Measurements from ENCODE around the gene SH3RF3.

Gene SH3RF3

DNA sequence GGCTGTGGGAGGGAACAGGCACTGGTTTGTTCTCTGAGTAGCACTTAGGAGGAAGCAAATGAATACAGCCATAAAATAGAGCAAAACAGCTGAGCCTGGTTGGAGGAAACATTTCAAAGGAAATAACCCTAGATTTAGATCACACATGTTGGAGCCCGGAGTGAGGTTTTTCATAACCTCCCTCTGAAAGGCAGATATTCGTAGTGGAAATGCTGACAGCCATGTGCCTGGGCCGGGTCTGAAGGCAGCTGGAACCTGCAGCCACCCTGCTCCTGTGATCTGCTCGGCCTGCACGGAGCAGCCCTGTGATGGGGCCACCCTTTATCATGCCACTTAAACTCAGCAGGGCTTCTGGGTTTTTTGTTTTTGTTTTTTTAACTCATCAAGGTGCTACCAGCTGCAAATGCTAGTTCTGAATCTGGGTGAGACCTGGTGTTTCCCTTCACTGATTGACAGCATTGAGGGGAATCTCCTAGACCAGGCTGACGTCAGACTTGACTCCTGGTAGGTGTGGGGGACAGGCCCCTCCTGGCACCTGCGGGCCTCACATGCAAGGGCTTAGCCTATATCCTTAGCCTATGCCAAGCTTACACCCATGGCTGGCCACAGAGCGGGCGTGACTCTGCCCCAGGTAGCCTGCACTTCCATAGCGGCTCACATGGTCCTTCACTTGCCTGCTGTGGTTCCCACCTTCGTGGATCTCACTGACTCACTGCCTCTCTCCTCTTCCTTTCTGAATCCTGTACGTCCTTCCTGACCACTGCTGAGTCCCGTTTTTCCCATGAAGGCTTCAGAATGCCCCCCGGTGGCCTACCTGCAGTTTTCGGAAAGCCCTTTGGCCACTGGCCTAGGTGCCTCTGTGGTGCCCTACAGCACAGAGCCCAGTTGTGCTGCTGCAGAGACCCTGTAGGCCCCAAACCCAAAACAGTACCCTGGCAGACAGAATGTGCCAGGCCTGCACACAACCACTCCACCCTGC is 267.5 kb downstream of the SH3RF3 start:
- DNase-seq (ENCODE audit: low spot score) = no peak

DNA sequence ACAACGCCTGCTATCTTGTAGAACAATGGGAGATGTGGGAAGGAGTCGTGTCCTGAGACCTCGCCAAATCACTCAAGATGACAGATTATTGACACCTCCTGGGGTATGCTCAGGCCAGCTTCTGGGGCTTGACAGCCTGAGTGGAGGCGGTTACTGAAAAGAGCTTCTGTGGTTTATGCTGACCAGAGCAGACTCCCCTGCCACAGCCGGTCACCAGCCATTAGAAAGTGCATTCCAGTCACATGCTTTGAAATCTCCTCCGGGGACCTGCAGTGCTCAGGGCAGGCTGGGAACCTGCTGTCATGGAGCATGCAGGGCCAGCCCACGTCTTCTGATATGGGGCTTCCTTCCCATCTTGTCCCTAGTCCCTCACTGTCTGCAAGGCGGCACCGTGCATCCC is 268.9 kb downstream of the SH3RF3 start:
- no peak for DNase-seq (ENCODE audit: low spot score)

DNA sequence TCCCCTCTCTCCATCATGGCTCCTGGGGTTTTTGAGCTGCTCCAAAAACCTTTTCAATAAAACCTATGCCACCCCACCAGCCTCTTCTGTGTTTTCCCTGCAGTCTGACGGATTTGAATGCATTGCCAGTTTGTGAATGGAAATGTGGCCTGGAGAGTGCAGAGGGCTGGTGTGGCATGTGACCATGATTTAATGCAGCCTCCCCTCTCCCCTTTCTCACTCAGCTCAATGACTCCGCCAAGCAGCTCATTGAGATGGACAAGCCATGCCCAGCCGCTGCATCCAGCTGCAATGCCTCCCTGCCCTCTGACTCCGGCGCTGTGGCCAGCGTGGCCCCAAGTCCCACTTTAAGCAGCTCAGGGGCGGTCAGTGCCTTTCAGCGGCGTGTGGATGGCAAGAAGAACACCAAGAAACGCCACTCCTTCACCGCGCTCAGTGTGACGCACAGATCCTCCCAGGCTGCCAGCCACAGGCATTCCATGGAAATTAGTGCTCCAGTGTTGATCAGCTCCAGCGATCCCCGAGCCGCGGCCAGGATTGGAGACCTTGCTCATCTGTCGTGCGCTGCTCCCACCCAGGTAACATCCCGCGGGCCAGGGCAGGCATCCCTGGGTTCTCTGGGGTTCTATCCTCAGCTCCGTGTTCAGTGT is 269.5 kb downstream of the SH3RF3 start:
- DNase-seq (ENCODE audit: low spot score) = no peak

DNA sequence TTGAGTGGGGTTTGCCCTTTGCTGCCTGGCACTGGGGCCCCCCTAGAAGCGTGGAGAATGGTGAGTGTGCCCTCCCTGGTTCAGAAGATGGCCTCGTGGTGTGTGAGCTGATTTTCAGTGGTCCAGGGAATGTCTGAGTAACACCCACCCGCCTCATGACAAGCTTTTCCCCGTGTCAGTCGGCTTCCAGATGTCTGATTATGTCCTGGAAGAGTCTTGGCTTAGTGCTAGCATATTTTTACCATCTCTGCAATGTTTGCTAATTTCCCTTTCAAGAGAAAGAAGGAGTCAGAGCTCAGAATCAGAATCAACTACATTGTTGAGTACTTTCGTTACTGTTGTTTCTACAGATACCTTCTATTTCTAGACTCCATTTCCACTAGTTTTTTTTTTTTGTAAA is 270.1 kb downstream of the SH3RF3 start:
- no peak for DNase-seq (ENCODE audit: low spot score)

DNA sequence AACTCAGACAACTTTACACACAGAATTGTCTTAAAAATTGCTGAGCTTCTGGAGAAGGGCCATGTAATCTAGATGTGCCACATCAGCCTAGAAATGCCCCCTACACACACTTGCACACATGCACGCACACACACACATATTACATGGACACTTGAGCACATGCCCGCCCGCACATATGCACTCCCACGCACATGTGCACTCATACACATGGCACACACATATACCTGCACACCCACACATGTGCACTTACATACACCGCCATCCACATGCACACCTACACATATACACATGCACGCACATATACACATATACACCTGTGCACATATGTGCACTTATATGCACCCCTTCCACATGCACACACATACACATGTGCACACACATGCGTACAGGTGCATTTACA is 271.1 kb downstream of the SH3RF3 start:
- no peak for DNase-seq (ENCODE audit: low spot score)

DNA sequence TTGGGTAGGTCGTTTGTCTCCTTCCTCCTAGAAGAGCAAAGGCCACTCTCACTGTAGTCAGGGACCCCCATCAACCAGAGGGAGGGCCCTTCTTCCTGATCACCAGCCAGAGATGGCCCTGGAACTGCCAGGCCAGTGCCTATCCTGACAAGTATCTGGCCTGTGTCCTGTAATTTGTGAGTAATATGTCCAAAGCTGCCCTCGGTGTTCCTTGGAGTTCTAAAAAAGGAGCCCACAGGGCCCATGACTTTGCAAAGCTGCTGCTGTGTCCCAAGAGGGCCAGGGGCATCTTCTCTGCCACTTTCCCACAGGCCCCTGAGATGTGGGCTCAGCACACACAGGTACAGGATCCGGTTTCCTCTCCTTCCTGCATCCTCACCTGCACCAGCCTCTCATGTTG is 272.4 kb downstream of the SH3RF3 start:
- no peak for DNase-seq (ENCODE audit: low spot score)

DNA sequence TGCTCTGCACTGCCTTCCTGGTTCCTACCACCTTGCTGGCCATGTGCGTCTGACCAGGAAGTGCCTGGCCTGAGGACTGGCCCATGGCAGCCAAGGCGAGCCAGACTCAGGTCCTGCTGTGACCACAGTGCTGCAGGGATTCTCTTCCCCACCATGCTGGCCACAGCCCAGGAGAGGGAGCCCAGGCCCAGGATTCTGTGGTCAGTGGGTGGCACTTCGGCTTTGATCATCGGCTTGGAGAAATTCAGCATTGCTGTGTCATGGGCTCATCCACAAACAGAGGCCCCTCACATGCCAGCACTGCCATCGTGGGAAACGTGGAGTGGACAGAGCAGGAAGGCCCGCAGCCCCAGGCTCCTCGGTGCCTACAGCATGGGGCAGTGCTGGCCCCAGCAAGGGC is 273.2 kb downstream of the SH3RF3 start:
- no peak for DNase-seq (ENCODE audit: low spot score)

DNA sequence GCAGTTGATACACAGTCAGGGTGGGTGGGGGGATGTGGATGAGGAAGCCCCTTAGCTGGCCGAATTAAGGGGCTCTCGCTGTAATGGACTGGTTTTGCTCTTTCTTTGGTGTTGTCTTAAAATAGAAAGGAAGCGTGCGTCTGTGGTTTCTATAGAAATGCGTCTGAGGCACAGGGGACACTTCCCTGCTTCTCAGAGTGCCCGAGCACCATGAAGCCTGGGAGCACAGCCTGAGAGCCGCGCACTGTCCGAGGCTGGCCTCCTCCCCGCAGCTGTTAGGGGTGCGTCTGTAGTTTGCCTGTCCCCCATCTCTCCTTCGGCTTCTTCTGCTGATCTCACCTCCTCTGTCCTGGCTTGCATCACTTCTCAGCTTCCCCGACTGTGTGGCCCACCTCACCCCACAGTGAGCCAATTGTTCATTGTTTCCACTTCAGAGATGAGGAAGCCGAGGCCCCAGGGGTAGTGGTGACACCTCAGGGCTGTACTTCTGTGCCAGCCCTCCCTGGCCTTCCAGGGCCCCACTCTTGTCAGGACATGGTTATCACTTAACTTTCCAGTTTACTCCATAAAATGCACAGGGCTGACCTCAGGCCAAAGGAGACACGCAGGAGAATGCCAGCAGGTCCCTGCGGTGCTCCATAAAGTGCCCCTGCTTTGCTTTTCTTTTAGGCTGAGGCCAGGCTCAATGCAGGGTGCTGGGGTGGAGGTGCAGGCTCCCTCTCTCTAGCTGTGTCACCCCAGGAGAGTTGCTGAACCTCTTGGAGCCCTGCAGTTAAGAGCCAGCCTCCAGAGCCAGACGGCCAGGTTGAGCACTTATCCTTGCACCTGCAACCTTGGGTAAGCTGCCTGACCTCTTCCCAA is 274.2 kb downstream of the SH3RF3 start:
- no peak for DNase-seq (ENCODE audit: low spot score)

DNA sequence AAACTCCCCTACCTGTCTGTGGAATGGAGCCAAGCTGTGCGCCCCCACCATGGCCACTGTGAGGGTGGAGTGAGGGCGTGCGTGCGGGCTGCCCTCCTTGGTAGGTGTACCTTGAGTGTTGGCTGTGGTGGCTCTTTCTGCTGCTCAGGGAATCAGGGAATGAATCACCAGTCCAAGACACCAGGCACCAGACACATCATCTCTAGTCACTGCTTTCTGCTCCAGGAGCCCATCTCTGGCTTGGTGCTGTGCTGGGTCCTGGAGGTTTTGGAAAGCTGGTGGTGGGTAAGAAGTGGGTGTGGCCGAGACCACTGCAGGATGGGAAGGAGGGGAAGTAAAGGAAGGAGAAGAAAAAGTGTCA is 274.8 kb downstream of the SH3RF3 start:
- no peak for DNase-seq (ENCODE audit: low spot score)

DNA sequence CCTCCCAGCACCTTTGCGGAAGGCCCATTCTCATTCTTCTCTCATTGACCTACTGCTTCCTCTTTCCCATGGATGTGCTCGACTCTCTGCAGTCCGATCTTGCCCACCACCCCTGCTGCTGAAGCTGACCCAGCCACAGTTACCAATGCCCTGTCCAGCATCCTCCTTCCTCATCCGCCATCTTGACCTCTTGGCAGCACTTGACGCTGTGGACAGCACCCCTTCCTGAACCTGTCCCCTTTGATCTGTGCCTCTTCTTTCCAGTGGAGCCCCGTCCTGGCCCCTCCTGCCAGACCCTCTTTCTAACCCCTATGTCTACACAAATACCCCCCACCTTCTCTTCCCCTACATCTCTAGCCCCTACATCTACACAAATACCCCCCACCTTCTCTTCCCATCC is 275.7 kb downstream of the SH3RF3 start:
- DNase-seq (ENCODE audit: low spot score) = no peak

DNA sequence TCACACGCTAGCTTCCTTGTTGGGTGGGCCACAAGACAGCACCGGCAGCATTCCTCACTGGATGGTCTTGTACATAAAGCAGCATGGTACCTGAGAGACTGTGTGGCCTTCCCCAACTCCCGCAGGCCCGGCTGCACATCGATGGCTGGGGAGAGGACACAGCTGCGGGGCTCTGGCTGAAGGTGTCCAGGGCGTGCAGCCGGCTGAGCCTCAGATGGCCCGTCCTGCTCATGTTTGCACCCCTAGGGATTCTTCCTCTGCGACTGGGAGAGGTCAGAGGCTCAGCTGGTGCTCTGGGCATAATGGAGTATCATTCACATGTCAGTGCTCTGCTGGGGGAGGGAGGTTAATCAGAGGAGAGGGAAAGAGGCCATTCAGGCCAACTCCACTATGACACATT is 276.9 kb downstream of the SH3RF3 start:
- DNase-seq (ENCODE audit: low spot score) = no peak

DNA sequence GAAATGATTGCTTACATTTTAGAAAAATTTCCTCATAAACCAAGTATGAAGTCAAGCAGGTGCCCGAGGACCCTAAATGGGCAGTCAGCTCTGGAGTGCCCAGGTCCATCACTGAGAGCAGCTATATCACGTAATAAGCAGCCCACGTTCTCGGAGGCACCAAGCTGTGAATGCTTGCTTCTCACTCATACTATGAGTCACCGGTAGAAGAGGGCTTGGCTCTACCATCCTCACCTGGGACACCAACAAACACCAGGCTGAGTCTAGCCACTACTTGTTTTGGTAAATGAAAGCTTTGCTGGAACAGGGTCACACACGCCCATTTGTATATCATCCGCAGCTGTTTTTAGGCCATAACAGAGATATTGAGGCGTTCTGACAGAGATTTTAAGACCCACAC is 277.3 kb downstream of the SH3RF3 start:
- DNase-seq (ENCODE audit: low spot score) = no peak

DNA sequence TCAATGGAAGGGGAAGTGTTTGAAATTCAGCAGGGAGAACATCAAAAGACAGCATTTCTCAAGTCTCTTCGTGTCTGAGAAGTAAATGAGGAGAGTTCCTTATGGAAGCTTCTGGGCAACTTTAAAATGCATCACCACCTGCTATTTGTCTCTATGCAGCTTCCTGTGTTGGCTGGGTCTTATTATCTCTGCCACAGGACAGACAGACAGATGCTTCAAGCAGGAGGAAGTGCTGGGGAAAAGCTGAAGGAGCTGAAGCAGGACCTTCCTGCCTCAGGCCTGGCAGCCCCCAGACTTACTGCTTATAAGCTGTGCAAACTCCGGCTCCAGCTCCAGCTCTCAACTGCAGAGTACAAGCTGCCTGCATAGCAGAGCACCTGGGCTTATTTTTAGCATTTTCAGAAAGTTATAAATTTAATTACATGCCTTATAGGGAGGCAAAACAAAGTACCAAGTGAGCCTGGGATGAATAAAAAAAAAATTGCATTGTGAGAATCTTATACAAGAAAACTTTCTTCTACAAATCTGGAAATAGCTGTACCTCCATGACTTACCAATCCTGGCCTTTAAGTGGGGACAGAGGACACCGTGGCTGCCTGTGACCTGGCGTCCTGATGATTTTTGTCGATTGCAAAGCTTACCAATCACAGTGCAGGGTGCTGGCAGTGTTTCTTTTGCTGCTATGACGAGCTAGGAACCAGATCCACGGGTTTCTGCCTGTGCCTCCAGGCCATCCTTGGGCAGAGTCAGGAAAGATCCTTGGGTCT is 278.5 kb downstream of the SH3RF3 start:
- DNase-seq (ENCODE audit: low spot score) = no peak

DNA sequence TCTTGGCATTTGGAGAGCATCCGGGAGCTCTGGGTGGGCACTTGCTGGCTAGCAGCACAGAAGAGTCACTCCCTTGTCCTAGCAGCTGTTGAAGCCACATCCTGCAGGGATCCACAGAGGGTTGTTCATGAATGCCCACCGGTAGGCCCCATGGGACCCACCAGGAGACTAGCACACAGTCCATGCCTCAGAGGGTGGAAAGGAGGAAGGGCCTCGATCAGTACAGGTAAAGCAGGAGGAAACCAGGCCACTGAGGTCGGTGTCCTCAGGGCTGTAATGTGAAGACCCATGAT is 279.0 kb downstream of the SH3RF3 start:
- no peak for DNase-seq (ENCODE audit: low spot score)

DNA sequence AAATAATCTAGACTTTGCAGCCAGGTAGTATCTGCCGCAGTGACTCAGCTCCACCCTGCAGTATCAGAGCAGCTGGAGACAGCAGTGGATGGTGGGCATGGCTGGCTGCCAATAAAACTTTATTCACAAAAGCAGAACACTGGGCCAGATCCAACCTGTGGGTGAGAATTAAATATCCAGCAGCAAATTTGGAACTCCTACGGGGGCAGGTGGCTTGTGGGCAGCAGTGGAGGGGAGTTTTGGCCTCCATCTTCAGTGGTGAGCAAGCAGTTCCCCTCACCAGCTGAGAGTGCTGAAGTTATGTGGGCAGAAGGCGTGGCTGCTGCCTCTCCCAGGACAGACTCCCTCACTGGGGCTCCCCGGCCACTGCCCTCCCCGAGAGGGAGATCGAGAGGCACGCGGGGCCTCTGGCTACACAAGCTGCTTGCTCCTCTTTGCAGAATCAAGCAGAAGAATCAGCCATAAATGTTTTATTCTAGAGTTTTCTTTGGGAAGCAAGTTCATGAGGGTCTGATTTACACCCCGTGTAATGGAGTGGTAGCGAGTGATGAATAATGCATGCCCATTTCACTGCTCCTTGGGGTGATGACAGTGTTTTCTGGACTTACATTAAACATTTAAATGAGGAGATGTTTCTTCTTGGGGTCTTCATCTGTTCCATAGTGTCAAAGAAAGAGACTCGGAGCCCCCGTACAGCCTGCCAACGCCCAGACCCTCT is 280.5 kb downstream of the SH3RF3 start:
- no peak for DNase-seq (ENCODE audit: low spot score)

DNA sequence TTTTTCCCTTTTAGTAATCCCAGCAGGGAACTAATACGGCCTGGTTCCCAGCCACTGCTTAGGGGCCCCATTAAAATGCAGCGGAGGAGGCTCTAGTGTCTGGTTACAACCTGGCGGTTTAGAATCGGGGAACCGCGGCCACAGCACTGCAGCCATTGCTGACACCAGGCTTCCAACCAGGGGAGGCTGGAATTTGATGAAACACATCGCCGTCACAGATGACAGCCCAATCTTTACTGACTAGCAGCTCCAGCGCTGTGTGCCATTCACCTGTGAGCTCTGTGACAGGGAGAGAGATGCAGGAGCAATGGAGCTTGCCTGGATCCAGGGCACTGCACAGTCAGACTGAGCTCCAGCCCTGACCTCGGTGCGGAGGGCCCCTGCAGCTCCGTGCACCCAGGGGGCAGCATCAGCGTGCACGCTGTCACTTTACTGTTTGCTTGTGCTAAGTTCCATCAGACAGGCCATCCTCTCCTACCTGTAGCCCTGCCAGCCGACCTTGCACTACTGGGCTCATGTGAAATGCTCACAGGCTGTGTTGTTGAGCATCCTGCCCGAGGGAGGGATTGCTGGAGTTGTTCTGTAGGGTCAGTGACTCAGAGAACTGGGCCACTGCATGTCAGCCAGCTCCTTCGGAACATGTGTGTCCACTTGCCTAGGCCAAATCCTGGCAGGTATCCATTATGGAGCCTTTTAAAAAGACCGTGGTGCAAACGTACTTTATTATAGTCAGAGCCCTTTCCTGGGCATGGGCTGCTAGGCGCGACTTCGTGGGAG is 281.2 kb downstream of the SH3RF3 start:
- no peak for DNase-seq (ENCODE audit: low spot score)

DNA sequence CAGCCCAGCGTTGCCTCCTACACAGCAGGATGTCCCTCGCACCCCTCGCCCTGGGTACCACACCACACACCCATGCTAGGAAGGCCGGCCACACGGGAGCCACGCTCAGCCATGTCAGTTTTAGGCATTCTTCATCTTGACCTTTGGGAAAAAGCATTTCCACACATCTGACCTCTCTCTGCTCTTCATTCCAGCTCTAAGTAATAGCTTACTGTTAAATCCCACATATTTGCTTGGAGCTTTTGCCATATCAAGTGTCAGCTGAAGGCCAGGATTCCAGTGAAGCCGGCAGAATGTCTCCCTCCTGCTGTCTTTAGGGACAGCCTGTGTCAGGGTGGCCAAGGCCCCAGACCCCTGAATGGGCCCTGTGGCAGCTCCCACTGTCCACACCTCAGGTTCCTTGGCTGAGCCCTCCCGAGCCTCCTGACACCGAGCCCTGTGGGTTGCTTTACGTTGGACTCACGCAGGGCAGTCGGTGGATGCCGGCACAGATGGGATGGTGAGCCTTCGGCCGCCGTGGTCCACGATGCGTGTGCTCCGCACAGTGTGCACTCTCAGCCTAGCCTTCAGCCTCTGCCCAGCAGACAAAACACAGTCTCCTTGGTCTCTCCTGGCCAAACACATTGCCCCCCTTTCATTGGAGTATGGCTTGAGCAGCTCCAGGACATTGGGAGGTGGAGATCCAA is 282.8 kb downstream of the SH3RF3 start:
- DNase-seq (ENCODE audit: low spot score) = no peak

DNA sequence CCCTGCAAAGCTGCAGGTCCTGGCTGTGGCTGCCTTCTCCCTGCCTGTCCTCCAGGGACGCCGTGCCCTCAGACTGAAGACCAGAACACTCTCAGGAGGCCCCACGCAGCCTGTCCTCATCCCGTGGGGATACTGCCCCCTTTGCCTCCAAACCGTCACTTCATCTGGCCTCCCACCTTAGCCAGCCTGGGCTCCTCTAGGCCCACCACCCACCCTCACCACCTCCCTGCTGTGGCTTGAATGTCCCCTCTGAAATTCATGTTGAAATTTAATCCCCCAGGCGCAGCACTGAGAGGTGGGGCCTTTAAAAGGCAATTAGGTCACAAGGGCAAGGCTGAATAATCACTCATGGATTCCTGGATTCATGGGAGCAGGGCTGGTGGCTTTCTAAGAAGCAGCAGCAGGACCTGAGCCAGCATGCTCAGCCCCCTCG is 286.6 kb downstream of the SH3RF3 start:
- no peak for DNase-seq (ENCODE audit: low spot score)

DNA sequence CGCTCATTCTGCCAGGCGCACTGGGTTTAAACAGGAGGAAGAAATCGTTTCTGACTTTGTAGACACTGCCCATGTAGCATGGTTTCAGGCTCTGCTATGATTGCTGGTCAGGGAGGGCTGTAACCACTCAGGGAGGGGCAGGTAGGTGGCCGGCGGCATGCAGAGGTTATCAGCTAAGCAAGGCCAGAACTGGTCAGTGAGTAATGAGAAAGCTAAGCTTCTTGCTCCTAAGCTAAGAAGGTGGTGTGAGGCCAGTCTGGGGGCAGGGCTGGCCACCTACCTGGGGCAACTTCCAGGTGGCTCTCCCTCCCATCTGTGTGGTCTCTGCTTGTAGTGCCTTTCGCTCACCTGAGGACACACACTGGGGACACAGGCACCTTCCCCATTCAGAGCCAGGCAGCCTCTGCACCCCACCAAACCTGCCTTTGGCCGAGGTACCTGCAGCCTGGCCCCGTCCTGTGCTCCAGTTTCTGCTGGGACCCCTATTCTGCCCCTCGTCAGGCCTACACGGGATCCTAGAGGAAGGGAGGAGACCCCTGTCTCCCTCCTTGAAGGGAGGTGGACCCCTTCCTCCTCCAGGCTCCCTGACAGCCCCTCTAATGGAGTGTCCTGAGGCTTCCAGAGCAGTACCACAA is 288.8 kb downstream of the SH3RF3 start:
- no peak for DNase-seq (ENCODE audit: low spot score)

All from Ammon's horn (tissue), 1 donor.